Measurements from ENCODE around the gene CLEC4M.

GRCh38 chr19:7744871-7745650 is 18.0 kb upstream of the CLEC4M start:
- TF ChIP-seq SP1 (IDR thresholded peaks at IDR 0.05) (no peak), FOXK2 (IDR thresholded peaks at IDR 0.05) (no peak), BHLHE40 (IDR thresholded peaks at IDR 0.05; ENCODE audit: borderline replicate concordance) (no peak)
